ENCODE measurements around the gene ILRUN.

ILRUN gene

GRCh38 chr6:34736823-34737222 is 40.3 kb upstream of the ILRUN start:
- H3K27me3 Mint-ChIP-seq (ENCODE audit: low read depth, poor library complexity), result peaks cover 20% of the 10 kb centered on the region
- no peak for TF ChIP-seq CTCF (IDR thresholded peaks at IDR 0.05)
- DNase-seq, result no peak
- H3K4me1 Mint-ChIP-seq, result no peaks in the 10 kb centered on the region
- no peaks in the 10 kb centered on the region for H3K9me3 Mint-ChIP-seq
- no peak overlapping the region for H3K4me3 Mint-ChIP-seq
- no peaks in the 10 kb centered on the region for H3K36me3 Mint-ChIP-seq (ENCODE audit: low read depth)
- H3K27ac Mint-ChIP-seq, result no peak overlapping the region

- TF ChIP-seq CTCF (IDR thresholded peaks at IDR 0.05), result no peak
- no peak overlapping the region for H3K27ac Mint-ChIP-seq
- no peaks in the 10 kb centered on the region for H3K36me3 Mint-ChIP-seq (ENCODE audit: low read depth)
- no peaks in the 10 kb centered on the region for H3K9me3 Mint-ChIP-seq
- no peak overlapping the region for H3K4me3 Mint-ChIP-seq
- H3K27me3 Mint-ChIP-seq (ENCODE audit: low read depth, poor library complexity), result peaks cover 23% of the 10 kb centered on the region
- no peak for DNase-seq
- no peaks in the 10 kb centered on the region for H3K4me1 Mint-ChIP-seq
These were observed 35.0 kb upstream of the ILRUN start for GRCh38 chr6:34731393-34732060.

DNA sequence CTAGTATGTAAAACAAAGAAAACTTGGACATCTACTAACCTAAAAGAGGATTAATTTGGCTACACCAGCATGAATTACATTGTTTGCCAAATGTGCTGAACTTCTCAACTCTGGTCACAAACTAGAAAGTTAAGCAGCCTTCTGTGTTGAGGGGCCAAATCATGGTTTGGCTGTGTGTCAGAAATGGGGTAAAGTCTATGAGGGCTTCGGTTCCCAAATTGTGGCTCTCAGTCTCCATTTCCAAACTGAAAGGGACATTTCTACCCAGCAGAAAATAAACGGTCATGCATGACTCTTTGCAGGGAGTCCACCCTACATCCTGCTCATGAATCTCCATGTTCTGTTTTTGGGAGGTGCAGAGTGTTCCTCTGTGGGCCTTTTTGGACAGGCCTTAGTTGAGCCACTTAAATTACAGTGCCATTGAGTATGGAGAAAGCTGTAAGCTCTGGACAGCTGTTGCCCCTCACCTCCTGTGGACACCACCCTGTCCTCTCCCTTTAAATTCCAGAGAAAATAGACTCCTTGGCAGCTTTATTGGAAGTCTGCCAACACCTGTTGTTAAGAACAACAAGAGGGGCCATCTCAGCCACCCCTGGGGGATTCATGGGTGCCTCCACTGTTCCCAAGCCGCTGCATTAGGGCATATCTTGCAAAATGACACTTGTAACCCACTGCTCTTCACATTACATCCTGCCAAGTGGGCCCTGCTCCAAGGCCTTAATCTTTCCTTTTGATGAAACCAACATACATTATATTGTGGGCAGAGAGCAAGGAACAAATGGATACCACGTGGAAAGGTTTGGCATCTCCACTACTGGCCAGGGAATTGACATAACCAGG is 33.3 kb upstream of the ILRUN start:
- TF ChIP-seq CTCF (IDR thresholded peaks at IDR 0.05), result no peak
- Mint-ChIP-seq H3K4me3 (no peak overlapping the region), H3K36me3 (ENCODE audit: low read depth) (no peaks in the 10 kb centered on the region), H3K27me3 (ENCODE audit: low read depth, poor library complexity) (peaks cover 23% of the 10 kb centered on the region), H3K4me1 (no peaks in the 10 kb centered on the region), H3K27ac (no peak overlapping the region), H3K9me3 (peaks cover 6% of the 10 kb centered on the region)
- no peak for DNase-seq

- peaks cover 5% of the 10 kb centered on the region for H3K4me1 Mint-ChIP-seq
- no peak overlapping the region for H3K27ac Mint-ChIP-seq
- peaks cover 6% of the 10 kb centered on the region for H3K9me3 Mint-ChIP-seq
- H3K27me3 Mint-ChIP-seq (ENCODE audit: low read depth, poor library complexity), result peaks cover 12% of the 10 kb centered on the region
- H3K4me3 Mint-ChIP-seq, result no peak overlapping the region
- no peaks in the 10 kb centered on the region for H3K36me3 Mint-ChIP-seq (ENCODE audit: low read depth)
- TF ChIP-seq CTCF (IDR thresholded peaks at IDR 0.05), result no peak
- no peak for DNase-seq
These were observed 29.5 kb upstream of the ILRUN start for GRCh38 chr6:34726055-34726454.

- Mint-ChIP-seq H3K36me3 (ENCODE audit: low read depth) (no peaks in the 10 kb centered on the region), H3K4me3 (no peak overlapping the region), H3K9me3 (peaks cover 6% of the 10 kb centered on the region), H3K4me1 (peaks cover 16% of the 10 kb centered on the region), H3K27me3 (ENCODE audit: low read depth, poor library complexity) (peaks cover 10% of the 10 kb centered on the region), H3K27ac (peak overlapping the region; percentile 66)
- no peak for DNase-seq
- TF ChIP-seq CTCF (IDR thresholded peaks at IDR 0.05), result no peak
These were observed 26.6 kb upstream of the ILRUN start for GRCh38 chr6:34723203-34723602.
